ENCODE data around the gene GPR157. TPM values are rescaled to one million over a fixed set of nuclear protein-coding genes. Genes with fewer than 3 reads are reported as not detected.

Gene GPR157
- total RNA-seq, 1 experiment from 2014 or later, result 7.9 TPM

GRCh38 chr1:9085306-9085940, 43.5 kb downstream of the GPR157 start:
- no peak for ATAC-seq
- POLR2A ChIA-PET (ENCODE audit: unreplicated experiment), result no interaction called here
- no peak for DNase-seq
- no peaks in the 10 kb centered on the region for H3K9me3 ChIP-seq (ENCODE audit: low read length)
- no peak overlapping the region for H3K27ac ChIP-seq (ENCODE audit: low read length)
- peaks cover 13% of the 10 kb centered on the region for H3K4me1 ChIP-seq (ENCODE audit: insufficient read depth, low read length)
- no peak overlapping the region for H3K4me3 ChIP-seq (ENCODE audit: low read length)
- CTCF ChIA-PET, result no interaction called here
- no peak for TF ChIP-seq EZH2 (IDR thresholded peaks at IDR 0.05; ENCODE audit: low read length, unreplicated experiment)
- TF ChIP-seq EZH2phosphoT487 (IDR thresholded peaks at IDR 0.05; ENCODE audit: borderline replicate concordance, low read length), result no peak
- no peak overlapping the region for H2AFZ ChIP-seq (ENCODE audit: low read length)
- no TSS peak for BruUV-seq (replicated peaks)
- no peaks in the 10 kb centered on the region for H3K36me3 ChIP-seq (ENCODE audit: low read depth, low read length)
- no peaks in the 10 kb centered on the region for H3F3A ChIP-seq (ENCODE audit: low read length, unreplicated experiment)
- intact Hi-C loops (cut with micrococcal nuclease), result no loop called here
- H3K9me2 ChIP-seq (replicated peaks; ENCODE audit: low read length), result no peaks in the 10 kb centered on the region
- no peaks in the 10 kb centered on the region for H3K79me2 ChIP-seq (ENCODE audit: low read length)
- H3K27me3 ChIP-seq (ENCODE audit: low read length), result 0 out of 2 replicates have a peak, but pooled peaks cover 3% of the 10 kb centered on the region
- no peaks in the 10 kb centered on the region for H4K20me1 ChIP-seq (ENCODE audit: low read length)
- H3K9ac ChIP-seq (ENCODE audit: low read length), result no peak overlapping the region
- no peak overlapping the region for H3K4me2 ChIP-seq (ENCODE audit: low read length)

GRCh38 chr1:9084906-9085305, 44.0 kb downstream of the GPR157 start:
- Histone ChIP-seq H3K27me3 (ENCODE audit: low read length) (0 out of 2 replicates have a peak, but pooled peaks cover 3% of the 10 kb centered on the region), H3K27ac (ENCODE audit: low read length) (no peak overlapping the region), H2AFZ (ENCODE audit: low read length) (no peak overlapping the region), H3K9me3 (ENCODE audit: low read length) (no peaks in the 10 kb centered on the region), H3K9ac (ENCODE audit: low read length) (no peak overlapping the region), H3K9me2 (replicated peaks; ENCODE audit: low read length) (no peaks in the 10 kb centered on the region), H3K4me2 (ENCODE audit: low read length) (no peak overlapping the region), H4K20me1 (ENCODE audit: low read length) (no peaks in the 10 kb centered on the region), H3K4me1 (ENCODE audit: insufficient read depth, low read length) (peaks cover 17% of the 10 kb centered on the region), H3K36me3 (ENCODE audit: low read depth, low read length) (no peaks in the 10 kb centered on the region), H3F3A (ENCODE audit: low read length, unreplicated experiment) (no peaks in the 10 kb centered on the region), H3K4me3 (ENCODE audit: low read length) (no peak overlapping the region), H3K79me2 (ENCODE audit: low read length) (no peaks in the 10 kb centered on the region)
- ChIA-PET CTCF (no interaction called here), POLR2A (ENCODE audit: unreplicated experiment) (no interaction called here)
- peak; percentile 18 for DNase-seq
- no peak for ATAC-seq
- TF ChIP-seq CTCF (conservative IDR thresholded peaks at IDR 0.05; ENCODE audit: low read depth, low read length), result no peak
- no peak for TF ChIP-seq EZH2 (IDR thresholded peaks at IDR 0.05; ENCODE audit: low read length, unreplicated experiment)
- TF ChIP-seq EZH2phosphoT487 (IDR thresholded peaks at IDR 0.05; ENCODE audit: borderline replicate concordance, low read length), result no peak
- BruUV-seq (replicated peaks), result no TSS peak
- intact Hi-C loops (cut with micrococcal nuclease), result no loop called here

GRCh38 chr1:9081473-9081872, 47.4 kb downstream of the GPR157 start:
- Histone ChIP-seq H3K9ac (ENCODE audit: low read length) (0 out of 2 replicates have a peak overlapping the region, but pooled peaks have one; percentile 6), H3K4me2 (ENCODE audit: low read length) (no peak overlapping the region)
- CTCF ChIA-PET, result no interaction called here

More at GRCh38 chr1:9081473-9081872, 47.4 kb downstream of the GPR157 start:
- no peak overlapping the region for H2AFZ ChIP-seq (ENCODE audit: low read length)
- H3K9me2 ChIP-seq (replicated peaks; ENCODE audit: low read length), result no peaks in the 10 kb centered on the region
- DNase-seq, result no peak
- H3K9me3 ChIP-seq (ENCODE audit: low read length), result no peaks in the 10 kb centered on the region
- no peaks in the 10 kb centered on the region for H3K27me3 ChIP-seq (ENCODE audit: low read length)
- no peaks in the 10 kb centered on the region for H3F3A ChIP-seq (ENCODE audit: low read length, unreplicated experiment)
- H3K4me3 ChIP-seq (ENCODE audit: low read length), result no peak overlapping the region
- no TSS peak for BruUV-seq (replicated peaks)
- intact Hi-C loops (cut with micrococcal nuclease), result no loop called here
- peak overlapping the region; percentile 60 for H3K27ac ChIP-seq (ENCODE audit: low read length)
- peaks cover 34% of the 10 kb centered on the region for H3K4me1 ChIP-seq (ENCODE audit: insufficient read depth, low read length)
- no peaks in the 10 kb centered on the region for H4K20me1 ChIP-seq (ENCODE audit: low read length)
- H3K36me3 ChIP-seq (ENCODE audit: low read depth, low read length), result no peaks in the 10 kb centered on the region
- no peaks in the 10 kb centered on the region for H3K79me2 ChIP-seq (ENCODE audit: low read length)
- no peak for TF ChIP-seq EZH2phosphoT487 (IDR thresholded peaks at IDR 0.05; ENCODE audit: borderline replicate concordance, low read length)
- no peak for TF ChIP-seq CTCF (conservative IDR thresholded peaks at IDR 0.05; ENCODE audit: low read depth, low read length)
- no peak for TF ChIP-seq EZH2 (IDR thresholded peaks at IDR 0.05; ENCODE audit: low read length, unreplicated experiment)
- ATAC-seq, result no peak
- POLR2A ChIA-PET (ENCODE audit: unreplicated experiment), result no interaction called here
